Glutamatergic neuron (in vitro differentiated cells): Measurements from ENCODE around the gene VAPB. TPM values are rescaled to one million over a fixed set of nuclear protein-coding genes. Genes with fewer than 3 reads are reported as not detected.

Experiments
- DNase-seq: peaks from one replicate; pipeline ENCODE4 v3.0.0; 2022
- H3K27ac Mint-ChIP-seq: one replicate; pipeline ENCODE4 v1.8.0; 2020; ENCODE audit warnings: mild to moderate bottlenecking, mixed read lengths, inconsistent platforms; ENCODE audit not compliant: unreplicated experiment
- H3K27me3 Mint-ChIP-seq: one replicate; pipeline ENCODE4 v1.8.0; 2020; ENCODE audit warnings: mild to moderate bottlenecking, moderate library complexity, mixed read lengths, inconsistent platforms; ENCODE audit not compliant: unreplicated experiment
- H3K36me3 Mint-ChIP-seq: one replicate; pipeline ENCODE4 v1.8.0; 2020; ENCODE audit warnings: mild to moderate bottlenecking, mixed read lengths, inconsistent platforms; ENCODE audit not compliant: unreplicated experiment
- H3K4me1 Mint-ChIP-seq: one replicate; pipeline ENCODE4 v1.8.0; 2020; ENCODE audit warnings: mild to moderate bottlenecking, low read depth, mixed read lengths, inconsistent platforms; ENCODE audit not compliant: unreplicated experiment
- H3K4me3 Mint-ChIP-seq: one replicate; pipeline ENCODE4 v1.8.0; 2020; ENCODE audit warnings: mild to moderate bottlenecking, mixed read lengths, inconsistent platforms; ENCODE audit not compliant: unreplicated experiment
- H3K9me3 Mint-ChIP-seq: one replicate; pipeline ENCODE4 v1.8.0; 2020; ENCODE audit warnings: mild to moderate bottlenecking, moderate library complexity, mixed read lengths, inconsistent platforms; ENCODE audit not compliant: unreplicated experiment
- CTCF ChIP-seq: fragments of 200-600 bp; sonication (generic); IDR thresholded peaks from one replicate; pipeline ENCODE4 v1.5.0; 2021; ENCODE audit not compliant: partially characterized antibody, unreplicated experiment
- total RNA-seq: library from RNA; stranded (reverse); fragmentation: NEBNext Ultra II Directional; extraction: Animal tissue kit (Norgen Biotek cat#: 25700); gene quantifications from one replicate; pipeline ENCODE4 v1.2.1, GENCODE V29; 2021; ENCODE audit not compliant: unreplicated experiment

Gene VAPB
- total RNA-seq, 1 donor from 2014 or later = 60.5 TPM

DNA sequence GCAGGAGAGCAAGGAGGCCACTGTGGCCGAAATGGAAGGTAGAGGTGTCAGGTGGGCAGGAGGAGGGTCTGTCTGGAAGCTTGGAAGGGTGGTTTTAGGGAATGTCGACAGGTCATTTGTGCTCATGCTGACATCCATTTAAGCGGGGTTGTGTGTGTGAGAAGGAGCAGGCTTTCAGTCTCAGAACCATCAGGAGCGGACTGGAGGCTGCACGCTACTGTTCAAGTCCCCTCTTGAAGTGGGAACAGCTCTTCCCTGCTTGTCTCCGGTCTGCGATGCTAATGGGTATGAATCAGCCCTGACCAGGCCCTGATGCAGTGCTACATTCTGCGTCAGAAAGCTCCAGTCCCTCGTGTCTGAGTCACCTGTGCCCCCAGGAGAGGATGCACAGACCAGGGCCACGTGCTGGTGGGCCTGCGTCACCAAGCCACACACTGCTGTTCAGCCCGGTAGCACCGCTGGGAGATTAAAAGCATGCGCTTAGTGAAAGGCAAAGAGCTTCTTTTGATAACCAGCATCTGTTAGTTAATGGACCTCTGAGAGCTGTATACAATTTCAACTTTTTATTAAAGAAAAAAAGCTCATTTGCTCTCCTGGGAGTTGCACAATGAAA lies 68.2 kb downstream of the VAPB start:
- Mint-ChIP-seq H3K36me3 (peaks cover 15% of the 10 kb centered on the region), H3K4me1 (peaks cover 42% of the 10 kb centered on the region), H3K27ac (peak overlapping the region; percentile 54), H3K4me3 (no peak overlapping the region), H3K9me3 (peaks cover 8% of the 10 kb centered on the region), H3K27me3 (peaks cover 2% of the 10 kb centered on the region)
- DNase-seq = no peak
- no peak for TF ChIP-seq CTCF

DNA sequence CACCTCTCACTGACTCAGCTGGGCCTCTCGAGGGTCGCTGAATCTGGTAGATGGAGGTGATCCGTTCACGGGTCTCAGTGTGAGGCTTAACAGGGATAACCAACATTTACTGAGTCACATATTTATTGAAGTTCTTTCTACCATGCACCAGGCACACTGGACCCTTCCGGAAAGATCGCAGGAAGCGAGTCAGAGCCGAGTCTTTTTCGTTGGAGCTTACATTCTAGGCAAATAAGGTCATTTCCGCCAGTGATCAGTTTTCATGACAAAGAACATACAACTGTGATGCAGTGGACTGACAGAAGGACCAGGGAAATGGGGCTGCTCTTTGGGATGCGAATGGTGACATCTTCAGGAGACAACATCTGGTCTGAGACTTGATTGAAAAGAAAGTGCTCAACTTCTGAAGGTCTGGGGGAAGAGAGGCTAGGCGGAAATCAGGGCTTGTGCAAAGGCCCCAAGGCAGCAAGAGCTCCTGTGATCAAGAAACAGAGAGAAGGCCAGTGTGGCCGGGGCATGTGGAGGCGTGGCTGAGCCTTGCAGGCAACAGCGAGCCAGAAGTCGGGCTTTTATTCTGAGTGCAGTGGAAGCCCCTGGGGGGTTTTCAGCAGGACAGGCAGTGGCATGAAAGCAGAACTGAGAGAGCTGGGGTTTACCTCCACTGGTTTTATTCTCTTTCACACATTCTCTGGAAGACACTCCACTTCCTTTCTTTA lies 69.5 kb downstream of the VAPB start:
- Mint-ChIP-seq H3K9me3 (peaks cover 8% of the 10 kb centered on the region), H3K27me3 (peaks cover 2% of the 10 kb centered on the region), H3K36me3 (peaks cover 15% of the 10 kb centered on the region), H3K4me3 (no peak overlapping the region), H3K4me1 (peaks cover 30% of the 10 kb centered on the region), H3K27ac (no peak overlapping the region)
- DNase-seq = peak; percentile 71
- TF ChIP-seq CTCF = no peak

DNA sequence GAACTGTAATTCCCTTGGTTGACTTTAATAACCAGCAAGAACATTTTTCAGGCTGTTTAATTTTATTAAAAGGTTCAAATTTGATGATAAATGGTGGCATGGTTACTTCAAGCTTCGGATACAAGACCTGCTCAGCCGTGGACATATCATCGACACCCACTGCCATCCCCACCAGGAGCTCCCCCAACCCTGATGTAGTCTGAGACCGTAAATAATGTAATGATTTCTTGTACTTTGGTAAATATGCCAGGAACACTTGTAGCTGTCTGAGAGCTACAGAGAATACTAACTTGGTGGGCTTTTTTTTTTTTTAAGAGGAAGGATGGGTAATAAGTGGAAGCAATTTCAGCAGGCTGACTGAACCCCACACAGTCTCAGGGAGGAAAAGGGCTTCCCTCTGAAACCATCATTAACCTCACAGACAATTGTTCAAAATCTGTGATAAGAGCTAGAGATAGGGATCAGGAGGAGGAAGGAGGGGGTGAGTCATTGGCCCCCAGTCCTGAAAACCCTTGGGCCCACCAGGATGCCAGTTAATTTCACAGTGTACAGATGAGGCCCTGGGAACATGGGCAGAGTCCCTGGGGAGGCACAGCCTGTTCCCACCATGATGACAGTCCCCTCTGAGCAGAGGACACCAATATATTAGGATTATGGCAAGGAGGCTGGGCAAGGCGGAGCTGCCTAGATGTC lies 70.2 kb downstream of the VAPB start:
- Mint-ChIP-seq H3K4me3 (no peak overlapping the region), H3K9me3 (peaks cover 8% of the 10 kb centered on the region), H3K4me1 (peaks cover 31% of the 10 kb centered on the region), H3K27me3 (peaks cover 2% of the 10 kb centered on the region), H3K27ac (no peak overlapping the region), H3K36me3 (peaks cover 13% of the 10 kb centered on the region)
- no peak for TF ChIP-seq CTCF
- no peak for DNase-seq

DNA sequence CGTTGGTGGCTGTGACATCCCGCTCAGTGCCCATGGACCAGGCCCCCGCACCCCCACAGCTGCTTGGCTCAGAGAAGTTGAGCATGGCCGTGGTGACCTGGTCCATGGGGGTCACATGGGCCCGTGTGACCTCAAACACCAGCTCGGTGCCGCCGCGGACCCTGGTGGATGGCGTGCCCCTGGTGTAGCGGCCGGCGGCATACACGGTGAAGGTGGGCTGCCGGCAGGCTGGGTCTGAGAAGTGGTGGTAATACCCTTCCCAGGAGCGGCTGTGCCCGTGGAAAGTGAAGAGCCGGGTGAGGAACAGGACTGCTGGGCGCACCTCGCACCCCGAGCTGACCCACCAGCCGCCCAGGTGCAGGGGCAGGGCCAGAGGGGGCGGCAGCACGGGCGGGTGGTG lies 72.1 kb downstream of the VAPB start:
- H3K4me3 Mint-ChIP-seq = no peak overlapping the region
- no peak for TF ChIP-seq CTCF
- H3K9me3 Mint-ChIP-seq = peaks cover 7% of the 10 kb centered on the region
- peaks cover 43% of the 10 kb centered on the region for H3K4me1 Mint-ChIP-seq
- no peak overlapping the region for H3K27ac Mint-ChIP-seq
- DNase-seq = no peak
- peaks cover 5% of the 10 kb centered on the region for H3K36me3 Mint-ChIP-seq
- peaks cover 2% of the 10 kb centered on the region for H3K27me3 Mint-ChIP-seq

DNA sequence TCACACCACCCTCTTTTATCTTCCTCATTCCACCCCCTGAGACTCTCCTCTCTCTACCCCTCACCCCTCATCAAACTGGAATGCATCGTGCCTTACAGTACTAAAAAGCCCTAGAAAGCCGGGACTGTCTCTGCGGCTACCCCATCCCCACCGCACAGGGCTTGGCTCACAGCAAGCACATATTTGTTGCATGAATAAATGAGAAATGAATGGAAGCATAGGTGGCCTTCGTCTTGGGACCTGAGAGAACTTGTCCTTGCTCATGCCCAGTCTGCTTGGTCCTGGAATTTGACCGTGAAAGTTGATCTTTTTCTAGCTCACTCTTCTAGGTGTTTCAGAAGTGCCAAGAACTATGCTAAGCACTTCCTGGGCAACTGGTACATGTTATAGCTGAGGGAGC lies 72.9 kb downstream of the VAPB start:
- no peak for TF ChIP-seq CTCF
- Mint-ChIP-seq H3K4me3 (no peak overlapping the region), H3K27ac (no peak overlapping the region), H3K27me3 (peaks cover 1% of the 10 kb centered on the region), H3K4me1 (peaks cover 40% of the 10 kb centered on the region), H3K9me3 (peaks cover 4% of the 10 kb centered on the region), H3K36me3 (peaks cover 5% of the 10 kb centered on the region)
- DNase-seq = no peak
